Glutamatergic neuron (in vitro differentiated cells): ENCODE measurements around the gene EXOC8. TPM values are rescaled to one million over a fixed set of nuclear protein-coding genes. Genes with fewer than 3 reads are reported as not detected.

Experiments used
- DNase-seq: peaks from one replicate; pipeline ENCODE4 v3.0.0; 2022
- H3K27ac Mint-ChIP-seq: one replicate; pipeline ENCODE4 v1.8.0; 2020; ENCODE audit warnings: mild to moderate bottlenecking, mixed read lengths, inconsistent platforms; ENCODE audit not compliant: unreplicated experiment
- H3K27me3 Mint-ChIP-seq: one replicate; pipeline ENCODE4 v1.8.0; 2020; ENCODE audit warnings: mild to moderate bottlenecking, moderate library complexity, mixed read lengths, inconsistent platforms; ENCODE audit not compliant: unreplicated experiment
- H3K36me3 Mint-ChIP-seq: one replicate; pipeline ENCODE4 v1.8.0; 2020; ENCODE audit warnings: mild to moderate bottlenecking, mixed read lengths, inconsistent platforms; ENCODE audit not compliant: unreplicated experiment
- H3K4me1 Mint-ChIP-seq: one replicate; pipeline ENCODE4 v1.8.0; 2020; ENCODE audit warnings: mild to moderate bottlenecking, low read depth, mixed read lengths, inconsistent platforms; ENCODE audit not compliant: unreplicated experiment
- H3K4me3 Mint-ChIP-seq: one replicate; pipeline ENCODE4 v1.8.0; 2020; ENCODE audit warnings: mild to moderate bottlenecking, mixed read lengths, inconsistent platforms; ENCODE audit not compliant: unreplicated experiment
- H3K9me3 Mint-ChIP-seq: one replicate; pipeline ENCODE4 v1.8.0; 2020; ENCODE audit warnings: mild to moderate bottlenecking, moderate library complexity, mixed read lengths, inconsistent platforms; ENCODE audit not compliant: unreplicated experiment
- CTCF ChIP-seq: fragments of 200-600 bp; sonication (generic); IDR thresholded peaks from one replicate; pipeline ENCODE4 v1.5.0; 2021; ENCODE audit not compliant: partially characterized antibody, unreplicated experiment
- total RNA-seq: library from RNA; stranded (reverse); fragmentation: NEBNext Ultra II Directional; extraction: Animal tissue kit (Norgen Biotek cat#: 25700); gene quantifications from one replicate; pipeline ENCODE4 v1.2.1, GENCODE V29; 2021; ENCODE audit not compliant: unreplicated experiment

EXOC8 gene
- total RNA-seq, 1 donor from 2014 or later = 11.4 TPM

GRCh38 chr1:231374394-231374793, 36.7 kb upstream of the EXOC8 start:
- Mint-ChIP-seq H3K27me3 (no peaks in the 10 kb centered on the region), H3K36me3 (no peaks in the 10 kb centered on the region), H3K4me3 (no peak overlapping the region), H3K27ac (no peak overlapping the region), H3K9me3 (no peaks in the 10 kb centered on the region), H3K4me1 (no peaks in the 10 kb centered on the region)
- no peak for DNase-seq
- no peak for TF ChIP-seq CTCF

GRCh38 chr1:231372501-231372900, 34.8 kb upstream of the EXOC8 start:
- no peak for DNase-seq
- H3K27ac Mint-ChIP-seq = no peak overlapping the region
- no peaks in the 10 kb centered on the region for H3K36me3 Mint-ChIP-seq
- H3K4me3 Mint-ChIP-seq = no peak overlapping the region
- no peaks in the 10 kb centered on the region for H3K27me3 Mint-ChIP-seq
- H3K9me3 Mint-ChIP-seq = no peaks in the 10 kb centered on the region
- TF ChIP-seq CTCF = no peak
- no peaks in the 10 kb centered on the region for H3K4me1 Mint-ChIP-seq

- Mint-ChIP-seq H3K27me3 (peaks cover 2% of the 10 kb centered on the region), H3K4me1 (no peaks in the 10 kb centered on the region), H3K4me3 (no peak overlapping the region), H3K36me3 (no peaks in the 10 kb centered on the region), H3K9me3 (no peaks in the 10 kb centered on the region), H3K27ac (no peak overlapping the region)
- TF ChIP-seq CTCF = no peak
- no peak for DNase-seq
These were observed 31.6 kb upstream of the EXOC8 start for GRCh38 chr1:231369282-231369681.

- TF ChIP-seq CTCF = no peak
- H3K27me3 Mint-ChIP-seq = peaks cover 2% of the 10 kb centered on the region
- no peaks in the 10 kb centered on the region for H3K4me1 Mint-ChIP-seq
- no peaks in the 10 kb centered on the region for H3K36me3 Mint-ChIP-seq
- DNase-seq = no peak
- H3K9me3 Mint-ChIP-seq = no peaks in the 10 kb centered on the region
- H3K27ac Mint-ChIP-seq = no peak overlapping the region
- H3K4me3 Mint-ChIP-seq = no peak overlapping the region
These were observed 26.5 kb upstream of the EXOC8 start for GRCh38 chr1:231364192-231364591.

DNA sequence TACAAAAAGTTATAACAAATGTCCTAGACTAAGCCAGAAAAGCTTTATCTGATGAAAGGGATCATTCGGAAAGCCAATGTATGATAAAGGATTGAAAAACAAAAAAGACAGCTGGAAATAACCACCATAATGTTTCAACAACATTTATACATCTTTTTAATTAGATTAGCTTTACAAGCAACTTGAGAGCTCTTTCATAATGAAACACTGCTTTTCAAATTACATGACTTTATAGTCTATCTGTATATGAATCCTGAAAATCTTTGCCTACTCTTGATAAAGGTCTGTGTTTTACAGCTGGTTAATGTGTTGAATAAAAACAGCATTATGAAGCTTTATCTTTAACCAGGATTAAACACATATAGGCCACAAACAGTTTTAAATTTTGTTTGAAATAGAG, 26.0 kb upstream of the EXOC8 start:
- Mint-ChIP-seq H3K36me3 (no peaks in the 10 kb centered on the region), H3K4me1 (no peaks in the 10 kb centered on the region), H3K27ac (no peak overlapping the region), H3K9me3 (no peaks in the 10 kb centered on the region), H3K4me3 (no peak overlapping the region), H3K27me3 (peaks cover 2% of the 10 kb centered on the region)
- DNase-seq = no peak
- TF ChIP-seq CTCF = no peak
